ENCODE data around the gene LGALS7B. TPM values are rescaled to one million over a fixed set of nuclear protein-coding genes. Genes with fewer than 3 reads are reported as not detected.
"Not testable (repeated sequence)": the region's sequence is repeated elsewhere in the genome, so short reads cannot be mapped to it uniquely, and the experiment has no call there.

Gene LGALS7B
- total and polyA plus RNA-seq, 2 of the 8 experiments (the other 6 are each of a cell fraction or from before 2014, with no cell fraction given): 3.6 TPM; not detected in 1

GRCh38 chr19:38797781-38798180, 8.8 kb downstream of the LGALS7B start:
- H3K27ac ChIP-seq (ENCODE audit: low read depth, low read length); H3K27me3 ChIP-seq (replicated peaks in 1 of 4; ENCODE audit: control insufficient read depth in 3 of 4, extremely low read depth in 1 of 4, insufficient read depth in 3 of 4, low read length in 3 of 4); H4K91ac ChIP-seq (replicated peaks; ENCODE audit: insufficient read length, low read length); H3K79me1 ChIP-seq (ENCODE audit: low read depth, low read length); H4K5ac ChIP-seq (ENCODE audit: insufficient read length, low read depth, low read length); H3K18ac ChIP-seq (ENCODE audit: extremely low read depth, low read length); H2AK5ac ChIP-seq (ENCODE audit: low read depth, low read length); H3K4me3 ChIP-seq (ENCODE audit: extremely low read depth in 1 of 4, insufficient read depth in 2 of 4, low read depth in 3 of 4, low read length in 4 of 4); DNase-seq (ENCODE audit: low read depth in 1 of 2, low spot score in 2 of 2); CTCF ChIA-PET (ENCODE audit: partially characterized antibody); H3K9ac ChIP-seq (replicated peaks in 1 of 4; ENCODE audit: extremely low read depth in 1 of 4, low read depth in 3 of 4, low read length in 3 of 4); FAIRE-seq; H3K14ac ChIP-seq (ENCODE audit: insufficient read length); H2BK120ac ChIP-seq (replicated peaks; ENCODE audit: low read depth, low read length); H4K8ac ChIP-seq (ENCODE audit: extremely low read depth, insufficient read depth, low read length); H2BK15ac ChIP-seq (ENCODE audit: low read length); H3K36me3 ChIP-seq (ENCODE audit: control insufficient read depth in 2 of 4, insufficient read depth in 4 of 4, low read length in 3 of 4); POLR2A ChIA-PET (ENCODE audit: partially characterized antibody); H2BK20ac ChIP-seq (ENCODE audit: low read length); H3K4me1 ChIP-seq (replicated peaks in 1 of 4; ENCODE audit: control insufficient read depth in 3 of 4, insufficient read depth in 4 of 4, low read length in 3 of 4); H2BK5ac ChIP-seq (ENCODE audit: low read depth, low read length); H2BK12ac ChIP-seq (ENCODE audit: low read depth, low read length); H4K20me1 ChIP-seq (replicated peaks in 1 of 2; ENCODE audit: control insufficient read depth in 1 of 2, insufficient read depth in 2 of 2, low read length in 2 of 2); H3K4ac ChIP-seq (replicated peaks; ENCODE audit: insufficient read length, low read depth, low read length); H2AFZ ChIP-seq (ENCODE audit: low read length); H3K79me2 ChIP-seq (ENCODE audit: control insufficient read depth in 1 of 2, insufficient read depth in 2 of 2, low read length in 2 of 2); H3K23me2 ChIP-seq (ENCODE audit: low read depth, low read length); H3K23ac ChIP-seq (ENCODE audit: insufficient read length); H3K9me3 ChIP-seq (ENCODE audit: insufficient read depth in 2 of 2, low read depth in 1 of 2, low read length in 1 of 2); H3K56ac ChIP-seq (replicated peaks; ENCODE audit: insufficient read length, low read depth, low read length); H3K4me2 ChIP-seq (ENCODE audit: insufficient read depth in 1 of 2, low read depth in 2 of 2, low read length in 2 of 2): not testable (repeated sequence)
- no CpG with 5 or more reads among the region's 33 CpGs for WGBS, 2 experiments (ENCODE audit: extremely low coverage in 1 of 2, insufficient coverage in 1 of 2, insufficient read length in 1 of 2, insufficient replicate concordance in 2 of 2, low coverage in 1 of 2, low lambda C conversion rate in 2 of 2, missing lambda C conversion rate in 1 of 2)
